GM12891 (cell line): Measurements from ENCODE around the gene PPIE.
A peak's percentile ranks its signal among the peaks of the same experiment; 100 is the strongest.

Source experiments
- DNase-seq: peaks from one replicate; pipeline ENCODE4 v3.0.0; 2011; ENCODE audit warnings: low spot score; ENCODE audit not compliant: insufficient read length
- FAIRE-seq: peaks from 2 replicates; lab custom pipeline; 2011; peaks lifted over from hg19 to GRCh38; lab: Jason Lieb, UNC
- PAX5 ChIP-seq: IDR thresholded peaks from 2 replicates; pipeline ENCODE4 v1.6.1; 2011; ENCODE audit warnings: low read length, moderate library complexity, mild to moderate bottlenecking; ENCODE audit not compliant: insufficient read depth, severe bottlenecking
- POLR2A ChIP-seq: IDR thresholded peaks from 2 replicates; pipeline ENCODE4 v1.6.1; 2011; ENCODE audit warnings: low read depth, low read length, control low read depth
- POLR2AphosphoS5 ChIP-seq: IDR thresholded peaks from 2 replicates; pipeline ENCODE4 v1.6.1; 2011; ENCODE audit warnings: low read depth, low read length, control low read depth
- POU2F2 ChIP-seq: IDR thresholded peaks from 2 replicates; pipeline ENCODE4 v1.6.1; 2011; ENCODE audit warnings: low read depth, mild to moderate bottlenecking, control low read depth, low read length, moderate library complexity
- SPI1 ChIP-seq: IDR thresholded peaks from 2 replicates; pipeline ENCODE4 v1.6.1; 2011; ENCODE audit warnings: low read depth, low read length, control low read depth
- TAF1 ChIP-seq: IDR thresholded peaks from 2 replicates; pipeline ENCODE4 v1.6.1; 2011; ENCODE audit warnings: low read depth, low read length, control low read depth

Gene PPIE

GRCh38 chr1:39788426-39788757 is 49.7 kb downstream of the PPIE start:
- no peak for DNase-seq
- TF ChIP-seq POLR2A (no peak), PAX5 (no peak), TAF1 (no peak), POU2F2 (no peak), SPI1 (no peak), POLR2AphosphoS5 (no peak)
- no peak for FAIRE-seq

GRCh38 chr1:39788758-39789570 is 50.3 kb downstream of the PPIE start, which contains the start of gene BMP8B:
BMP8B (minus strand) TSS chr1:39788865; CDS start chr1:39788485, 380 bp downstream.
- TF ChIP-seq SPI1 (no peak), TAF1 (no peak), PAX5 (no peak), POU2F2 (no peak), POLR2AphosphoS5 (no peak), POLR2A (no peak)
- peak; percentile 93 for FAIRE-seq
- peak; percentile 57 for DNase-seq

- TF ChIP-seq SPI1 = no peak
- TF ChIP-seq POU2F2 = no peak
- no peak for TF ChIP-seq PAX5
- no peak for TF ChIP-seq POLR2AphosphoS5
- TF ChIP-seq TAF1 = no peak
- TF ChIP-seq POLR2A = no peak
- DNase-seq = no peak
- no peak for FAIRE-seq
Observed at GRCh38 chr1:39789571-39790110, 51.0 kb downstream of the PPIE start.

- DNase-seq (no peak), FAIRE-seq (no peak)
- no peak for TF ChIP-seq SPI1
- TF ChIP-seq PAX5 = no peak
- TF ChIP-seq TAF1 = no peak
- TF ChIP-seq POLR2AphosphoS5 = no peak
- no peak for TF ChIP-seq POLR2A
- TF ChIP-seq POU2F2 = no peak
Observed at GRCh38 chr1:39791838-39792237, 53.2 kb downstream of the PPIE start.

- no peak for DNase-seq
- FAIRE-seq = no peak
- TF ChIP-seq POLR2AphosphoS5 (no peak), POU2F2 (no peak), TAF1 (no peak), SPI1 (no peak), POLR2A (no peak), PAX5 (no peak)
Observed at GRCh38 chr1:39795651-39796050, 57.0 kb downstream of the PPIE start.

- FAIRE-seq (peak; percentile 100), DNase-seq (peak; percentile 72)
- TF ChIP-seq POU2F2 (peak; percentile 44; the same call in 1 of the 2 replicates), SPI1 (peak; percentile 90), TAF1 (peak; percentile 48; the same call in 1 of the 2 replicates)
Observed at GRCh38 chr1:39798859-39799769, 60.4 kb downstream of the PPIE start.

- TF ChIP-seq POLR2AphosphoS5 (no peak), POU2F2 (no peak), PAX5 (no peak), TAF1 (no peak), SPI1 (no peak), POLR2A (no peak)
- no peak for FAIRE-seq
- DNase-seq = peak; percentile 62
Observed at GRCh38 chr1:39799770-39800470, 61.2 kb downstream of the PPIE start.

GRCh38 chr1:39800471-39800835 is 61.8 kb downstream of the PPIE start:
- TF ChIP-seq POLR2A = no peak
- DNase-seq = no peak
- no peak for FAIRE-seq

- FAIRE-seq = no peak
- no peak for DNase-seq
- TF ChIP-seq POU2F2 = no peak
- TF ChIP-seq POLR2A = no peak
- no peak for TF ChIP-seq TAF1
- no peak for TF ChIP-seq POLR2AphosphoS5
- no peak for TF ChIP-seq SPI1
- TF ChIP-seq PAX5 = no peak
Observed at GRCh38 chr1:39802496-39803260, 64.0 kb downstream of the PPIE start.
